NCI-H1105 (cell line): ENCODE data around the gene CADM2.
A peak's percentile ranks its signal among the peaks of the same experiment; 100 is the strongest.

Experiments used
- DNase-seq: peaks from one replicate; lab custom pipeline; 2025; lab: John Stamatoyannopoulos, UW

The CADM2 gene

GRCh38 chr3:85571835-85572234, 613.0 kb downstream of the CADM2 start:
- no peak for DNase-seq

GRCh38 chr3:85572426-85572825, 613.6 kb downstream of the CADM2 start:
- no peak for DNase-seq

- no peak for DNase-seq
Observed at GRCh38 chr3:85572978-85573377, 614.2 kb downstream of the CADM2 start.

- DNase-seq = no peak
Observed at GRCh38 chr3:85574006-85574705, 615.4 kb downstream of the CADM2 start.

- peak; percentile 13 for DNase-seq
Observed at GRCh38 chr3:85576091-85576690, 617.4 kb downstream of the CADM2 start.

GRCh38 chr3:85576697-85577200, 618.0 kb downstream of the CADM2 start:
- DNase-seq = no peak

GRCh38 chr3:85584779-85585356, 626.1 kb downstream of the CADM2 start:
- no peak for DNase-seq

- no peak for DNase-seq
Observed at GRCh38 chr3:85586018-85586417, 627.2 kb downstream of the CADM2 start.

- no peak for DNase-seq
Observed at GRCh38 chr3:85589145-85589544, 630.4 kb downstream of the CADM2 start.

GRCh38 chr3:85591451-85591850, 632.7 kb downstream of the CADM2 start:
- DNase-seq = no peak

- no peak for DNase-seq
Observed at GRCh38 chr3:85592256-85592655, 633.5 kb downstream of the CADM2 start.

- no peak for DNase-seq
Observed at GRCh38 chr3:85594676-85595075, 635.9 kb downstream of the CADM2 start.

GRCh38 chr3:85603378-85603777, 644.6 kb downstream of the CADM2 start:
- no peak for DNase-seq

GRCh38 chr3:85604641-85605040, 645.9 kb downstream of the CADM2 start:
- no peak for DNase-seq

- DNase-seq = no peak
Observed at GRCh38 chr3:85605066-85605465, 646.3 kb downstream of the CADM2 start.

GRCh38 chr3:85626662-85627061, 667.9 kb downstream of the CADM2 start:
- DNase-seq = no peak

GRCh38 chr3:85627932-85628331, 669.1 kb downstream of the CADM2 start:
- DNase-seq = no peak

- DNase-seq = no peak
Observed at GRCh38 chr3:85631070-85631469, 672.3 kb downstream of the CADM2 start.

- DNase-seq = no peak
Observed at GRCh38 chr3:85632921-85633320, 674.1 kb downstream of the CADM2 start.

GRCh38 chr3:85652360-85652759, 693.6 kb downstream of the CADM2 start:
- DNase-seq = no peak

GRCh38 chr3:85660451-85660850, 701.7 kb downstream of the CADM2 start:
- no peak for DNase-seq

- no peak for DNase-seq
Observed at GRCh38 chr3:85662462-85662861, 703.7 kb downstream of the CADM2 start.

- no peak for DNase-seq
Observed at GRCh38 chr3:85667744-85668143, 709.0 kb downstream of the CADM2 start.
